Measurements from ENCODE around the gene YBX1. TPM values are rescaled to one million over a fixed set of nuclear protein-coding genes. Genes with fewer than 3 reads are reported as not detected.

YBX1 gene
- total RNA-seq, 2 donors from 2014 or later, result 801 to 826 TPM

DNA sequence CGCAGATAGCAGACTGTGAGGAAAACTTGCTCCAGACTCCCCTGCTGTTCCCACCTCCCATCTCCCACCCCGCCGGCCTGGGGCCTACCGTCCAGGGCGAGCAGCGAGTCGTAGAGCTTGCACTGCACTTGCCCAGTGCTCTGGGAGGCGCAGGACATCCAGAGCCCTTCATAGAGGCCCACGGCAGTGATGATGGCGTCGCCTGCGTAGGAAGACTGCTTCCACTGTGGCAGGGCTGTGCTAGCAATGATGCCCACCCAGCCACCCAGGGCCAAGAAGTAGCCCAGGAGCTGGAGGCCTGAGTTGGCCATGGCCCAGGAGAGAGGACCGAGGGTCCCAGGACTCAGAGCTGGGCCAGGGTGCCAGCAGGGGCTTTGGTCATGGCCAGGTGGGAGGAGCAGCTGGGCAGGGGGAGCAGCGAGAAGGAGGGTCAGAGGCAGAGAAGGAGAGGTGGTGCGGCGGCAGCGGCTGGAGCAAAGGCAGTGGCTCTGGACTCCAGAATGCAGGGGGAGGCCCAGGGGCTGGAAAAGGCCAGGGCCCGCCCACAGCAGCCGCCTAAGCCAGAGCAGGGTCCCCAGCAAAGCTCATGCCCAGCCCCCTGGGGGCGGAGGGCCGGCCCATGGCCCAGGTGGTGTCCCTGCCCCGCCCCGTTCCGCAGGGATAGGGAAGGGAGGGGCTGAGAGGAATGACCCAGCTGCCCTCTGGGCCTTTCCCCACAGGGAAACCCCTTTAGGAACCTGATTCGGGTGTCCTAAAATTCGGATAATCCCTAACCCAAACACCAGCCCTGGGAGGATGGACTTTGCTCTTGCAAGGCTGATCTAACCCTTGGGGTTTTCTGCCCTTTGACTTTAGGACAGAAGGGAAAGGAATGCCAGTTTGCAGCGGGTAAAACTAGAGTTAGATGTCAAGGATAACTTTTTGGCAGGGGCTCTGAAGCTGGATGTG, 57.8 kb downstream of the YBX1 start, which contains the start of gene CLDN19:
Gene CLDN19 (minus strand): TSS at position 484 of the 948 bp plus-strand sequence. CDS start 173 bp downstream, at position 311.
- no peaks in the 10 kb centered on the region for H3K27me3 ChIP-seq
- no peak for TF ChIP-seq CTCF (IDR thresholded peaks at IDR 0.05)
- no peak for DNase-seq (ENCODE audit: low spot score)
- H3K4me1 ChIP-seq, result no peaks in the 10 kb centered on the region
- H3K27ac ChIP-seq, result no peak within 1 kb of the TSS
- H3K36me3 ChIP-seq, result no peaks in the 10 kb centered on the region
- no peaks in the 10 kb centered on the region for H3K9me3 ChIP-seq
- no peak within 1 kb of the TSS for H3K4me3 ChIP-seq

- Histone ChIP-seq H3K27me3 (no peaks in the 10 kb centered on the region), H3K4me1 (no peaks in the 10 kb centered on the region), H3K27ac (no peak overlapping the region), H3K4me3 (no peak overlapping the region), H3K36me3 (peaks cover 3% of the 10 kb centered on the region), H3K9me3 (no peaks in the 10 kb centered on the region)
- no peak for DNase-seq (ENCODE audit: low spot score)
- no peak for TF ChIP-seq CTCF (IDR thresholded peaks at IDR 0.05)
These were observed 58.8 kb downstream of the YBX1 start for GRCh38 chr1:42740851-42741580.

DNA sequence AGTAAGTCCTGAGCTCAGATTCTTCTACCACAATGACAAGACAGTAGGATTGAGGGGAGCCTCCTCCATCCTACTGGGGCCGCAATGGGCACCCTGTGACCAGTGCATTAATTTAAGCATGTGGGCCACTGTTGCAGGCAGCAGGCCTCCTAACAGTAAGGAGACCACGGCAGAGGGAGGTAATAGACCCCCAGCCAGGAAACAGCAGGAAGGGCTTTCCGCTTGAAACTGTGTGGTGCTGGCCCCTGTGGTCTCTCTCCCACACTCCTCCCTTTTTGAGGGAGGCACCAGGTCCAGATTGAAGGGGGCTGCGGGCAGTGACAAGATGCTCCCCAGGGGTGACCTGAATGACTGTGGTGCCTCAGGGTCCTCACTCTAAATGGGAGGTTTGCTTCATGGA, 59.5 kb downstream of the YBX1 start:
- DNase-seq (ENCODE audit: low spot score), result no peak
- no peaks in the 10 kb centered on the region for H3K9me3 ChIP-seq
- peaks cover 10% of the 10 kb centered on the region for H3K36me3 ChIP-seq
- no peak for TF ChIP-seq CTCF (IDR thresholded peaks at IDR 0.05)
- H3K27me3 ChIP-seq, result no peaks in the 10 kb centered on the region
- no peak overlapping the region for H3K27ac ChIP-seq
- H3K4me1 ChIP-seq, result no peaks in the 10 kb centered on the region
- no peak overlapping the region for H3K4me3 ChIP-seq

GRCh38 chr1:42742141-42742540, 59.9 kb downstream of the YBX1 start:
- no peaks in the 10 kb centered on the region for H3K4me1 ChIP-seq
- no peak overlapping the region for H3K27ac ChIP-seq
- H3K9me3 ChIP-seq, result no peaks in the 10 kb centered on the region
- no peaks in the 10 kb centered on the region for H3K27me3 ChIP-seq
- no peak overlapping the region for H3K4me3 ChIP-seq
- no peak for DNase-seq (ENCODE audit: low spot score)
- TF ChIP-seq CTCF (IDR thresholded peaks at IDR 0.05), result no peak
- H3K36me3 ChIP-seq, result peaks cover 12% of the 10 kb centered on the region

GRCh38 chr1:42742617-42743316, 60.5 kb downstream of the YBX1 start:
- no peak for DNase-seq (ENCODE audit: low spot score)

More at GRCh38 chr1:42742617-42743316, 60.5 kb downstream of the YBX1 start:
- H3K4me3 ChIP-seq, result no peak overlapping the region
- TF ChIP-seq CTCF (IDR thresholded peaks at IDR 0.05), result no peak
- no peak overlapping the region for H3K27ac ChIP-seq
- H3K27me3 ChIP-seq, result no peaks in the 10 kb centered on the region
- H3K4me1 ChIP-seq, result no peaks in the 10 kb centered on the region
- H3K9me3 ChIP-seq, result no peaks in the 10 kb centered on the region
- peaks cover 12% of the 10 kb centered on the region for H3K36me3 ChIP-seq

All from right atrium auricular region (tissue), 2 donors.